Activated B cell treated with CpG ODN at 0.5 μM for 24 hours (primary cell): ENCODE data around the gene SMIM33. TPM values are rescaled to one million over a fixed set of nuclear protein-coding genes. Genes with fewer than 3 reads are reported as not detected.
A peak's percentile ranks its signal among the peaks of the same experiment; 100 is the strongest.

Source experiments
- ATAC-seq: fragments of 200-7000 bp; cut with Tn5 transposase; one replicate; pipeline ENCODE4 v1.10.0; 2021; ENCODE audit warnings: low read depth, mild to moderate bottlenecking, moderate library complexity
- CTCF ChIA-PET: fragments of 350-600 bp; sonication (Branson Sonifier 250); formaldehyde crosslinking; loops from one replicate; lab custom pipeline; 2021; ENCODE audit warnings: antibody characterized with exemption; lab: Charles Lee
- POLR2A ChIA-PET: fragments of 350-600 bp; sonication (Branson Sonifier 250); formaldehyde crosslinking; loops from one replicate; lab custom pipeline; 2021; ENCODE audit warnings: antibody characterized with exemption; lab: Charles Lee
- DNase-seq: peaks from one replicate; pipeline ENCODE4 v3.0.0; 2022
- H3K27ac Mint-ChIP-seq: one replicate; pipeline ENCODE4 v1.8.0; 2020; ENCODE audit warnings: mixed read lengths
- H3K27me3 Mint-ChIP-seq: one replicate; pipeline ENCODE4 v1.8.0; 2021; ENCODE audit warnings: mixed read lengths
- H3K36me3 Mint-ChIP-seq: one replicate; pipeline ENCODE4 v1.8.0; 2021; ENCODE audit warnings: low read depth, mixed read lengths
- H3K4me1 Mint-ChIP-seq: one replicate; pipeline ENCODE4 v1.8.0; 2021; ENCODE audit warnings: mixed read lengths
- H3K4me3 Mint-ChIP-seq: one replicate; pipeline ENCODE4 v1.8.0; 2020; ENCODE audit warnings: mild to moderate bottlenecking, mixed read lengths
- H3K9me3 Mint-ChIP-seq: one replicate; pipeline ENCODE4 v1.8.0; 2020; ENCODE audit warnings: mixed read lengths
- CTCF ChIP-seq: fragments of 200-600 bp; IDR thresholded peaks from one replicate; pipeline ENCODE4 v1.8.0; 2022; ENCODE audit warnings: antibody characterized with exemption, mild to moderate bottlenecking
- intact Hi-C: fragments of 100-400 bp; cut with micrococcal nuclease; formaldehyde crosslinking; loops from one replicate; pipeline ENCODE4 v1.15.1; 2024
- total RNA-seq: library from RNA; stranded (reverse); gene quantifications from 2 replicates; pipeline ENCODE4 v1.2.3, GENCODE V29; 2022

SMIM33 gene
- total RNA-seq, 1 donor from 2014 or later = not detected

GRCh38 chr5:139430015-139430414, 40.8 kb upstream of the SMIM33 start:
- Mint-ChIP-seq H3K4me3 (no peak overlapping the region), H3K27ac (no peak overlapping the region), H3K4me1 (no peaks in the 10 kb centered on the region), H3K9me3 (no peaks in the 10 kb centered on the region), H3K36me3 (peaks cover 25% of the 10 kb centered on the region), H3K27me3 (no peaks in the 10 kb centered on the region)
- ATAC-seq (no peak), DNase-seq (no peak)
- TF ChIP-seq CTCF = no peak
- intact Hi-C loops = loop anchor here (10.0 kb wide), 1 partner anchor 745 kb away; the partner anchor contains the start of gene CYSTM1
- ChIA-PET CTCF (interaction anchor here (1.1 kb wide), 1 partner anchor 10 kb away, joined by 4 read pairs; no protein-coding TSS in a partner anchor), POLR2A (no interaction called here)

DNA sequence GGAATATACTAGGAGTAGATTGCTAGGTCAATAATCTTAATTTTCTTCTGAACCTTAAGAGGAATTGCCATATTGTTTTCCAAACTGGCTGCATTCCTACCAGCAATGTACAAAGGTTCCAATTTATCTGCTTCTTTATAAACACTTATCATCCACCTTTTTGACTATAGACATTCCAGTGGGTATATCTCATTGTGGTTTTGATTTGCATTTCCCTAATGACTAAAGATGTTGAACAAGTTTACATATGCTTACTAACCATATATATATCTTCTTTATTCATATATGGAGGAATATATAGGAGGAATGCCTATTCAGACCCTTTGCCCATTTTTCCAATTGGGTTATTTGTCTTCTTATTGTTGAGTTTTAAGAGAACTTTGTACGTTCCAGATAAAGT, 39.1 kb upstream of the SMIM33 start:
- no peaks in the 10 kb centered on the region for H3K27me3 Mint-ChIP-seq
- H3K36me3 Mint-ChIP-seq = peaks cover 21% of the 10 kb centered on the region
- no peak overlapping the region for H3K4me3 Mint-ChIP-seq
- CTCF ChIA-PET = no interaction called here
- no peak for TF ChIP-seq CTCF
- H3K27ac Mint-ChIP-seq = no peak overlapping the region
- POLR2A ChIA-PET = no interaction called here
- DNase-seq = no peak
- intact Hi-C loops = loop anchor here (10.0 kb wide), 1 partner anchor 743 kb away; the partner anchor contains the start of gene CYSTM1
- H3K4me1 Mint-ChIP-seq = no peaks in the 10 kb centered on the region
- no peak for ATAC-seq
- no peaks in the 10 kb centered on the region for H3K9me3 Mint-ChIP-seq

GRCh38 chr5:139435676-139436075, 35.1 kb upstream of the SMIM33 start:
- H3K27me3 Mint-ChIP-seq = no peaks in the 10 kb centered on the region
- no peak for DNase-seq
- ChIA-PET CTCF (interaction anchor here (1.5 kb wide), 1 partner anchor 13 kb away, joined by 7 read pairs; no protein-coding TSS in a partner anchor), POLR2A (no interaction called here)
- H3K9me3 Mint-ChIP-seq = no peaks in the 10 kb centered on the region
- peaks cover 10% of the 10 kb centered on the region for H3K36me3 Mint-ChIP-seq
- H3K4me1 Mint-ChIP-seq = peaks cover 12% of the 10 kb centered on the region
- TF ChIP-seq CTCF = no peak
- no peak overlapping the region for H3K4me3 Mint-ChIP-seq
- ATAC-seq = no peak
- intact Hi-C loops = loop anchor here (10.0 kb wide), 1 partner anchor 739 kb away; the partner anchor contains the start of gene CYSTM1
- no peak overlapping the region for H3K27ac Mint-ChIP-seq

GRCh38 chr5:139438707-139439012, 32.1 kb upstream of the SMIM33 start:
- peak overlapping the region; percentile 99 for H3K4me3 Mint-ChIP-seq
- DNase-seq (no peak), ATAC-seq (no peak)
- peaks cover 12% of the 10 kb centered on the region for H3K4me1 Mint-ChIP-seq
- POLR2A ChIA-PET = interaction anchor here (0.6 to 1.9 kb wide), 15 partner anchors 14 to 863 kb away, joined by 3 to 16 read pairs (median 4); partner anchors contain the start of genes HSPA9, MATR3 and UBE2D2
- TF ChIP-seq CTCF = no peak
- H3K36me3 Mint-ChIP-seq = peaks cover 7% of the 10 kb centered on the region
- H3K27ac Mint-ChIP-seq = peak overlapping the region; percentile 99
- intact Hi-C loops = loop anchor here (1.0 to 10.0 kb wide), 8 partner anchors 20 to 736 kb away; partner anchors contain the start of genes CYSTM1, SPATA24 and UBE2D2
- H3K27me3 Mint-ChIP-seq = no peaks in the 10 kb centered on the region
- CTCF ChIA-PET = interaction anchor here (0.6 to 3.3 kb wide), 5 partner anchors 15 to 327 kb away, joined by 3 to 16 read pairs (median 3); no protein-coding TSS in a partner anchor
- no peaks in the 10 kb centered on the region for H3K9me3 Mint-ChIP-seq
